Medulla oblongata (tissue), 1 donor: ENCODE data around the gene USP43.
"Not testable (repeated sequence)": the region's sequence is repeated elsewhere in the genome, so short reads cannot be mapped to it uniquely, and the experiment has no call there.

Experiments used
- DNase-seq: peaks from one replicate; pipeline ENCODE4 v3.0.0-alpha.2; 2015; ENCODE audit errors: extremely low spot score

The USP43 gene

GRCh38 chr17:9658593-9659211 lies 13.4 kb downstream of the USP43 start:
- DNase-seq, result no peak

- DNase-seq, result no peak
Observed at GRCh38 chr17:9661027-9661426, 15.7 kb downstream of the USP43 start.

- DNase-seq, result not testable (repeated sequence)
Observed at GRCh38 chr17:9663511-9663910, 18.2 kb downstream of the USP43 start.

GRCh38 chr17:9666461-9667050 lies 21.2 kb downstream of the USP43 start:
- no peak for DNase-seq

GRCh38 chr17:9668517-9668916 lies 23.2 kb downstream of the USP43 start:
- no peak for DNase-seq

- DNase-seq, result no peak
Observed at GRCh38 chr17:9669551-9670008, 24.3 kb downstream of the USP43 start.

- no peak for DNase-seq
Observed at GRCh38 chr17:9670596-9670995, 25.3 kb downstream of the USP43 start.

- no peak for DNase-seq
Observed at GRCh38 chr17:9671559-9671958, 26.2 kb downstream of the USP43 start.

- no peak for DNase-seq
Observed at GRCh38 chr17:9672266-9672665, 26.9 kb downstream of the USP43 start.

- no peak for DNase-seq
Observed at GRCh38 chr17:9672691-9673090, 27.4 kb downstream of the USP43 start.

- DNase-seq, result no peak
Observed at GRCh38 chr17:9676084-9676483, 30.8 kb downstream of the USP43 start.

- DNase-seq, result no peak
Observed at GRCh38 chr17:9676820-9677310, 31.5 kb downstream of the USP43 start.

GRCh38 chr17:9677411-9677810 lies 32.1 kb downstream of the USP43 start:
- no peak for DNase-seq

GRCh38 chr17:9677896-9678295 lies 32.6 kb downstream of the USP43 start:
- no peak for DNase-seq

- no peak for DNase-seq
Observed at GRCh38 chr17:9684955-9685621, 39.8 kb downstream of the USP43 start.

- DNase-seq, result no peak
Observed at GRCh38 chr17:9693755-9694154, 48.4 kb downstream of the USP43 start.

- no peak for DNase-seq
Observed at GRCh38 chr17:9696279-9697044, 51.1 kb downstream of the USP43 start.

GRCh38 chr17:9700136-9700535 lies 54.8 kb downstream of the USP43 start:
- DNase-seq, result no peak

- DNase-seq, result no peak
Observed at GRCh38 chr17:9700754-9701476, 55.6 kb downstream of the USP43 start.

GRCh38 chr17:9702482-9702881 lies 57.2 kb downstream of the USP43 start:
- DNase-seq, result no peak

GRCh38 chr17:9702914-9703780 lies 57.8 kb downstream of the USP43 start:
- no peak for DNase-seq
